ENCODE data around the gene MED26. TPM values are rescaled to one million over a fixed set of nuclear protein-coding genes. Genes with fewer than 3 reads are reported as not detected.

The MED26 gene
- 3.7 and 4.0 TPM in 2 replicates for total RNA-seq

GRCh38 chr19:16628183-16628983 lies at the start of gene MED26:
TSS of gene MED26 (minus strand) at chr19:16628204. CDS start at chr19:16627943, 261 bp downstream.

GRCh38 chr19:16660763-16661479 lies 32.9 kb upstream of the MED26 start, which contains the start of gene TMEM38A:
TSS of gene TMEM38A (plus strand) at chr19:16661139. CDS start at chr19:16661218, 79 bp downstream.

GRCh38 chr19:16659832-16660708 lies 32.1 kb upstream of the MED26 start, which contains the start of gene SMIM7:
TSS of gene SMIM7 (minus strand) at chr19:16660144. CDS start at chr19:16660110, 34 bp downstream.

GRCh38 chr19:16572332-16573211 lies 55.4 kb downstream of the MED26 start, which contains the start of gene SLC35E1:
TSS of gene SLC35E1 (minus strand) at chr19:16572415. CDS start at chr19:16572364, 51 bp downstream.

GRCh38 chr19:16542045-16542909 lies 85.7 kb downstream of the MED26 start, which contains the start of gene CHERP:
TSS of gene CHERP (minus strand) at chr19:16542437. CDS start at chr19:16542378, 59 bp downstream.

Other genes starting within 250 kb of the MED26 start
- 6.5 and 7.2 TPM in 2 replicates for gene EPS15L1, start 156.2 kb downstream of the MED26 start, total RNA-seq
- 0.06 TPM in 1 of 2 replicates, not detected in the other for gene CALR3, start 132.0 kb downstream of the MED26 start, total RNA-seq
- gene C19orf44, start 131.8 kb downstream of the MED26 start, total RNA-seq, result 1.8 and 3.0 TPM in 2 replicates
- 3.6 and 7.0 TPM in 2 replicates for gene CHERP, start 85.8 kb downstream of the MED26 start, total RNA-seq
- gene SLC35E1, start 55.8 kb downstream of the MED26 start, total RNA-seq, result 21.1 and 21.3 TPM in 2 replicates
- gene SMIM7, start 31.9 kb upstream of the MED26 start, total RNA-seq, result 64.1 and 80.5 TPM in 2 replicates
- 5.4 and 5.9 TPM in 2 replicates for gene TMEM38A, start 32.9 kb upstream of the MED26 start, total RNA-seq
- gene NWD1, start 91.6 kb upstream of the MED26 start, total RNA-seq, result under 0.01 TPM in 1 of 2 replicates, not detected in the other
- 16.1 and 19.1 TPM in 2 replicates for gene SIN3B, start 201.2 kb upstream of the MED26 start, total RNA-seq

Data from aortic smooth muscle cell (primary cell).